Activated CD4-positive, alpha-beta T cell treated with anti-CD3 and anti-CD28 coated beads, Interleukin-2, amount 10 ng/mL, durations not matched to agents 24 days and 14 days (primary cell): ENCODE results near the gene WIPF2. TPM values are rescaled to one million over a fixed set of nuclear protein-coding genes. Genes with fewer than 3 reads are reported as not detected.
A peak's percentile ranks its signal among the peaks of the same experiment; 100 is the strongest.

ENCODE experiments used
- DNase-seq: peaks from one replicate; pipeline ENCODE4 v3.0.0; 2022
- H3K27ac Mint-ChIP-seq: one replicate; pipeline ENCODE4 v1.8.0; 2022; ENCODE audit warnings: mild to moderate bottlenecking, mixed read lengths
- H3K27me3 Mint-ChIP-seq: one replicate; pipeline ENCODE4 v1.8.0; 2022; ENCODE audit warnings: mixed read lengths
- H3K36me3 Mint-ChIP-seq: one replicate; pipeline ENCODE4 v1.8.0; 2022; ENCODE audit warnings: low read depth, mild to moderate bottlenecking, mixed read lengths
- H3K4me1 Mint-ChIP-seq: one replicate; pipeline ENCODE4 v1.8.0; 2021; ENCODE audit warnings: mixed read lengths
- H3K4me3 Mint-ChIP-seq: one replicate; pipeline ENCODE4 v1.8.0; 2022; ENCODE audit warnings: mild to moderate bottlenecking, moderate library complexity, mixed read lengths
- H3K9me3 Mint-ChIP-seq: one replicate; pipeline ENCODE4 v1.8.0; 2021; ENCODE audit warnings: mixed read lengths
- intact Hi-C: fragments of 100-400 bp; cut with micrococcal nuclease; formaldehyde crosslinking; loops from one replicate; pipeline ENCODE4 v1.15.1; 2023
- total RNA-seq: library from RNA; stranded (reverse); gene quantifications from 2 replicates; pipeline ENCODE4 v1.2.3, GENCODE V29; 2022

Gene WIPF2
- total RNA-seq, 1 donor from 2014 or later: 25.5 TPM

DNA sequence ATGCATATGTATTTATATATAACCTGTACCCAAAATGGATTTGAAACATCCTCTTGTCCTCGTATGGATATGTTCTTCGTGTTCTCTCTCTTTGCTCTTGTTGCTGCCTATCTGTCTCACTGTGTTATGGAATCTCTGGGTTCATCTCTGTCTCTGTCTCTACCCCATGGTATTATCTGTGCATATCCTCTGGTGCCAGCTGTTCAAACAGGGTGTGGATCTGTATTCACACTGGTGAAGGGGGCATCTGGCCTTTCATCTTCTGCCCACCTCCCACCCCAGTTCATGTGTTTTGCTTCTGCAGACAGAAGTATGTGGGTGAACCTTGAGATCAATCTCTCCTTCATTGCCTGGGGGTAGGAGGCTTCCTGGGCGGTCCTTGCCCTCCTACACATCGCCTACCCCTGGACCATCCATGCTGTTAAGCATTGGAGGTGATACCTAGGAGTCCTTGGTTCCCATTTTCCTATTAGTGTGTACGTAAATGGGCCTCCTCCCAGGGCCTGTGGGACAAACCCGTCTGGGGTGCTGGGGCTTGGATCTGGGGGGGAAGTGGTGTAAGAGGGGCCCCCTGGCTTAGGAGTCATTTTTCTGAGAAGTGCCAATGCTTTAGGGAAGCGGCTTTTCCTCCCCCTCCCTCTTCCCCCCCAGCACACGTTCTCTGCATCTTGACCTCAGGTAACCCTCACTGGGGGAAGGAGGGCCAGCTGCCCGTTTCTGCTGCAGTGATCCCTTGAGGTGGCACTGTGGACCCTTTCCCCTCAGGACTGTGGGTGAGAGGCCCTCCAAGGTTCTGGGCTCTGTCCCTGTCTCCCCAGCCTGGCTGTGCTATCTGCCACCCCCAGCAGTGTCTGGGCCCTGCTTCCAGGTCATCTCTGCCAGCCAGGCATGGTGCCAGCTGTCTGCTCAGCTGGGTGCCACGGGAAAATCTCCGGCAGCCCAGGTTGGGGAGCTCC is 111.0 kb downstream of the WIPF2 start:
- intact Hi-C loops: loop anchor here (1.0 kb wide), 1 partner anchor 8 kb away; no protein-coding TSS in a partner anchor
- H3K4me1 Mint-ChIP-seq: peaks cover 80% of the 10 kb centered on the region
- H3K27ac Mint-ChIP-seq: peak overlapping the region; percentile 47
- H3K27me3 Mint-ChIP-seq: no peaks in the 10 kb centered on the region
- no peaks in the 10 kb centered on the region for H3K9me3 Mint-ChIP-seq
- DNase-seq: peak; percentile 70
- H3K4me3 Mint-ChIP-seq: peak overlapping the region; percentile 78
- peaks cover 32% of the 10 kb centered on the region for H3K36me3 Mint-ChIP-seq

- Mint-ChIP-seq H3K9me3 (no peaks in the 10 kb centered on the region), H3K4me1 (peaks cover 73% of the 10 kb centered on the region), H3K27me3 (no peaks in the 10 kb centered on the region), H3K27ac (peak overlapping the region; percentile 68), H3K36me3 (peaks cover 33% of the 10 kb centered on the region), H3K4me3 (peak overlapping the region; percentile 78)
- DNase-seq: no peak
- intact Hi-C loops: loop anchor here (1.0 kb wide), 1 partner anchor 7 kb away; no protein-coding TSS in a partner anchor
These were observed 111.9 kb downstream of the WIPF2 start for GRCh38 chr17:40330850-40331470.

GRCh38 chr17:40331743-40332641 is 112.9 kb downstream of the WIPF2 start:
- Mint-ChIP-seq H3K27ac (peak overlapping the region; percentile 68), H3K4me1 (peaks cover 68% of the 10 kb centered on the region), H3K27me3 (no peaks in the 10 kb centered on the region), H3K4me3 (peak overlapping the region; percentile 53), H3K36me3 (peaks cover 33% of the 10 kb centered on the region), H3K9me3 (no peaks in the 10 kb centered on the region)
- DNase-seq: peak; percentile 71
- intact Hi-C loops: no loop called here

Other genes starting within 250 kb of the WIPF2 start
- gene PSMD3, start 238.5 kb upstream of the WIPF2 start, total RNA-seq: 199 and 204 TPM in 2 replicates
- gene CSF3, start 203.9 kb upstream of the WIPF2 start, total RNA-seq: not detected in 2 replicates
- 118 and 122 TPM in 2 replicates for gene MED24, start 164.9 kb upstream of the WIPF2 start, total RNA-seq
- 4.5 and 5.1 TPM in 2 replicates for gene THRA, start 156.3 kb upstream of the WIPF2 start, total RNA-seq
- 7.9 and 8.2 TPM in 2 replicates for gene NR1D1, start 118.7 kb upstream of the WIPF2 start, total RNA-seq
- 92.7 and 98.5 TPM in 2 replicates for gene MSL1, start 97.3 kb upstream of the WIPF2 start, total RNA-seq
- gene CASC3, start 78.8 kb upstream of the WIPF2 start, total RNA-seq: 108 and 109 TPM in 2 replicates
- gene RAPGEFL1, start 41.8 kb upstream of the WIPF2 start, total RNA-seq: 11.5 and 11.9 TPM in 2 replicates
- 139 and 142 TPM in 2 replicates for gene CDC6, start 68.6 kb downstream of the WIPF2 start, total RNA-seq
- gene RARA, start 89.9 kb downstream of the WIPF2 start, total RNA-seq: 24.0 and 26.2 TPM in 2 replicates
- 0.23 and 0.38 TPM in 2 replicates for gene GJD3, start 145.4 kb downstream of the WIPF2 start, total RNA-seq
- gene TOP2A, start 198.6 kb downstream of the WIPF2 start, total RNA-seq: 189 and 194 TPM in 2 replicates
- 113 and 117 TPM in 2 replicates for gene IGFBP4, start 224.1 kb downstream of the WIPF2 start, total RNA-seq